Nephron progenitor cell (in vitro differentiated cells): ENCODE measurements around the gene TMCO4.

Experiments used
- DNase-seq: peaks from one replicate; pipeline ENCODE4 v3.0.0; 2021
- H3K27ac Mint-ChIP-seq: 2 replicates; pipeline ENCODE4 v1.8.0; 2021; ENCODE audit warnings: mild to moderate bottlenecking, moderate library complexity, mixed read lengths
- H3K27me3 Mint-ChIP-seq: 2 replicates; pipeline ENCODE4 v1.8.0; 2021; ENCODE audit warnings: mild to moderate bottlenecking, low read depth, mixed read lengths; ENCODE audit not compliant: poor library complexity
- H3K36me3 Mint-ChIP-seq: 2 replicates; pipeline ENCODE4 v1.8.0; 2021; ENCODE audit warnings: low read depth, mixed read lengths
- H3K4me1 Mint-ChIP-seq: 2 replicates; pipeline ENCODE4 v1.8.0; 2021; ENCODE audit warnings: mixed read lengths
- H3K4me3 Mint-ChIP-seq: 2 replicates; pipeline ENCODE4 v1.8.0; 2021; ENCODE audit warnings: mild to moderate bottlenecking, moderate library complexity, mixed read lengths
- H3K9me3 Mint-ChIP-seq: 2 replicates; pipeline ENCODE4 v1.8.0; 2021; ENCODE audit warnings: mild to moderate bottlenecking, moderate library complexity, mixed read lengths
- CTCF ChIP-seq: fragments of 200-600 bp; sonication (generic); IDR thresholded peaks from 2 replicates; pipeline ENCODE4 v1.5.0; 2021; ENCODE audit warnings: antibody characterized with exemption

Gene TMCO4

GRCh38 chr1:19651141-19651737, 148.5 kb downstream of the TMCO4 start:
- Mint-ChIP-seq H3K27ac (no peak overlapping the region), H3K4me1 (peaks cover 8% of the 10 kb centered on the region), H3K4me3 (no peak overlapping the region), H3K36me3 (no peaks in the 10 kb centered on the region), H3K9me3 (no peaks in the 10 kb centered on the region), H3K27me3 (peaks cover 39% of the 10 kb centered on the region)
- peak; percentile 60 for TF ChIP-seq CTCF
- DNase-seq = peak; percentile 67

- H3K9me3 Mint-ChIP-seq = no peaks in the 10 kb centered on the region
- H3K4me3 Mint-ChIP-seq = no peak overlapping the region
- no peaks in the 10 kb centered on the region for H3K36me3 Mint-ChIP-seq
- peaks cover 8% of the 10 kb centered on the region for H3K4me1 Mint-ChIP-seq
- DNase-seq = no peak
- no peak overlapping the region for H3K27ac Mint-ChIP-seq
- TF ChIP-seq CTCF = no peak
- H3K27me3 Mint-ChIP-seq = peaks cover 42% of the 10 kb centered on the region
Measured at GRCh38 chr1:19650416-19651140, 149.1 kb downstream of the TMCO4 start.

- Mint-ChIP-seq H3K4me3 (no peak overlapping the region), H3K27me3 (peaks cover 54% of the 10 kb centered on the region), H3K4me1 (peaks cover 9% of the 10 kb centered on the region), H3K9me3 (no peaks in the 10 kb centered on the region), H3K27ac (no peak overlapping the region), H3K36me3 (no peaks in the 10 kb centered on the region)
- no peak for DNase-seq
- no peak for TF ChIP-seq CTCF
Measured at GRCh38 chr1:19648689-19649088, 151.0 kb downstream of the TMCO4 start.

- Mint-ChIP-seq H3K27me3 (peaks cover 58% of the 10 kb centered on the region), H3K27ac (no peak overlapping the region), H3K9me3 (no peaks in the 10 kb centered on the region), H3K4me1 (peaks cover 9% of the 10 kb centered on the region), H3K4me3 (no peak overlapping the region), H3K36me3 (no peaks in the 10 kb centered on the region)
- no peak for DNase-seq
- no peak for TF ChIP-seq CTCF
Measured at GRCh38 chr1:19648239-19648638, 151.5 kb downstream of the TMCO4 start.

- H3K9me3 Mint-ChIP-seq = no peaks in the 10 kb centered on the region
- H3K27ac Mint-ChIP-seq = no peak overlapping the region
- peaks cover 10% of the 10 kb centered on the region for H3K4me1 Mint-ChIP-seq
- no peaks in the 10 kb centered on the region for H3K36me3 Mint-ChIP-seq
- no peak for TF ChIP-seq CTCF
- no peak for DNase-seq
- peaks cover 64% of the 10 kb centered on the region for H3K27me3 Mint-ChIP-seq
- no peak overlapping the region for H3K4me3 Mint-ChIP-seq
Measured at GRCh38 chr1:19647643-19648042, 152.1 kb downstream of the TMCO4 start.
